ENCODE measurements around the gene HTRA3. TPM values are rescaled to one million over a fixed set of nuclear protein-coding genes. Genes with fewer than 3 reads are reported as not detected.

Gene HTRA3
- total and polyA plus RNA-seq, 10 donors = 0.26 to 5.5 (median 2.5) TPM

GRCh38 chr4:8328866-8329559, 59.5 kb downstream of the HTRA3 start:
- peak; percentile 39 for DNase-seq
- H3K9me3 ChIP-seq = peaks cover 0 to 16% (median 0%) of the 10 kb centered on the region in 8 donors
- intact Hi-C loops (cut with DNase I; ENCODE audit: low total_unique reads) = no loop called here
- no peaks in the 10 kb centered on the region for H3K36me3 ChIP-seq
- H3K4me1 ChIP-seq = peaks cover 0 to 5% (median 0%) of the 10 kb centered on the region in 6 donors
- no peak overlapping the region for H3K4me3 ChIP-seq
- no peak overlapping the region for H3K27ac ChIP-seq
- no peaks in the 10 kb centered on the region for H3K27me3 ChIP-seq (replicated peaks in 1 of 7)
- TF ChIP-seq POLR2AphosphoS5 (IDR thresholded peaks at IDR 0.05) (no peak), CTCF (IDR thresholded peaks at IDR 0.05 in 8 of 11, conservative IDR thresholded peaks at IDR 0.05 in 3 of 11) (no peak), POLR2A (IDR thresholded peaks at IDR 0.05) (no peak)
- 61 to 92% (median 80%) methylated on average over 3 to 13 of the region's 13 CpGs for WGBS, 5 donors

GRCh38 chr4:8329560-8329858, 60.0 kb downstream of the HTRA3 start:
- no peak overlapping the region for H3K4me3 ChIP-seq
- WGBS, 5 donors = 75 to 81% (median 77%) methylated on average over 6 of the region's 6 CpGs
- no peaks in the 10 kb centered on the region for H3K27me3 ChIP-seq (replicated peaks in 1 of 7)
- intact Hi-C loops (cut with DNase I; ENCODE audit: low total_unique reads) = no loop called here
- no peaks in the 10 kb centered on the region for H3K36me3 ChIP-seq
- DNase-seq = peak; percentile 48
- peaks cover 0 to 16% (median 0%) of the 10 kb centered on the region in 8 donors for H3K9me3 ChIP-seq
- no peak overlapping the region for H3K27ac ChIP-seq
- TF ChIP-seq CTCF (IDR thresholded peaks at IDR 0.05 in 8 of 11, conservative IDR thresholded peaks at IDR 0.05 in 3 of 11) = no peak
- no peak for TF ChIP-seq POLR2A (IDR thresholded peaks at IDR 0.05)
- TF ChIP-seq POLR2AphosphoS5 (IDR thresholded peaks at IDR 0.05) = no peak
- peaks cover 0 to 5% (median 0%) of the 10 kb centered on the region in 6 donors for H3K4me1 ChIP-seq

- H3K9me3 ChIP-seq = peaks cover 0 to 20% (median under 1%) of the 10 kb centered on the region in 8 donors
- DNase-seq = peak; percentile 64
- H3K4me1 ChIP-seq = peaks cover 0 to 5% (median 0%) of the 10 kb centered on the region in 6 donors
- no peaks in the 10 kb centered on the region for H3K27me3 ChIP-seq (replicated peaks in 1 of 7)
- H3K4me3 ChIP-seq = no peak overlapping the region
- TF ChIP-seq CTCF (IDR thresholded peaks at IDR 0.05 in 8 of 11, conservative IDR thresholded peaks at IDR 0.05 in 3 of 11) (no peak), POLR2A (IDR thresholded peaks at IDR 0.05) (no peak), POLR2AphosphoS5 (IDR thresholded peaks at IDR 0.05) (no peak)
- intact Hi-C loops (cut with DNase I; ENCODE audit: low total_unique reads) = no loop called here
- 82 to 85% (median 84%) methylated on average over 16 to 20 of the region's 20 CpGs for WGBS, 5 donors
- H3K36me3 ChIP-seq = no peaks in the 10 kb centered on the region
- peak overlapping the region in 1 of 8 donors; percentile 42 for H3K27ac ChIP-seq
Measured at GRCh38 chr4:8329859-8330761, 60.6 kb downstream of the HTRA3 start.
